Adrenal gland (tissue), 5 donors: Measurements from ENCODE around the gene PELI2.

ENCODE experiments used
- CTCF ChIP-seq, 6 experiments: fragments of 450-650 bp in 4 of 6; fragments of 200-600 bp in 2 of 6; sonication (generic) in 1 of 6; IDR thresholded peaks; 1 replicate in 5 of 6; 2 replicates in 1 of 6; pipeline versions ENCODE4 v1.5.1 to v1.8.0; 2016 to 2021; ENCODE audit warnings: antibody characterized with exemption in 6 of 6, mild to moderate bottlenecking in 2 of 6, moderate library complexity in 1 of 6
- POLR2A ChIP-seq, 2 donors: fragments of 450-650 bp; IDR thresholded peaks; one replicate each; pipeline ENCODE4 v1.6.1; 2017; ENCODE audit warnings: antibody characterized with exemption in 2 of 2, mild to moderate bottlenecking in 2 of 2, moderate library complexity in 1 of 2
- donor health status: DM: no; HTN: no; CAD: no.

DNA sequence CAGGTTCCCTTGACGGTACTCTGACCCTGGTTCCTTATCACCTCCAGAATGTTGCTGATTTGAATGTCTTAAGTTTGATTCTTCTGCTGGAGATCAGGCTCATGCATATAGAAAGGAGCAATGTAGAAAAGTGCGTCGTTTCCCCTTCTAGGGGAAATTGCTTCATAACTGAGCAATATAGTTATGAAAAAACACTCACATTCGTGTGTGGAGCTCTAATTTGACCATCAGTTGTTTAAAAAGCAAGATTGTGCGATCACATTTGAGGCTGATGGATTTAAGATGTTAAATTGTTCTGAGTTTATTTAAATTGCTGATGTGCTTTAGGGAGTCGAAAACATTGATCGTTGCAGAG, 19.2 kb downstream of the PELI2 start:
- TF ChIP-seq CTCF (IDR thresholded peaks at IDR 0.05) (no peak), POLR2A (IDR thresholded peaks at IDR 0.05) (no peak)
